K562 (cell line): Measurements from ENCODE around the gene CSNK1A1L.

Experiments used
- BRCA1 ChIP-seq, 2 experiments: fragments of 450-650 bp in 1 of 2; sonication (generic) in 1 of 2; formaldehyde crosslinking in 1 of 2; IDR thresholded peaks; 2 replicates each; pipeline versions ENCODE4 v1.5.0 to v1.6.1; 2017 to 2020; ENCODE audit warnings: mild to moderate bottlenecking in 1 of 2, missing genetic modification reagents in 1 of 2
- TF ChIP-seq, protein P1 (sequence below): fragments of 200-600 bp; sonication (generic); IDR thresholded peaks from one replicate; pipeline ENCODE4 v1.6.1; 2012; ENCODE audit warnings: mild to moderate bottlenecking, low read depth, low read length, inconsistent platforms
- TF ChIP-seq, protein P2 (sequence below): sonication (generic); formaldehyde crosslinking; IDR thresholded peaks from 2 replicates; pipeline ENCODE4 v1.9.0; 2022; ENCODE audit warnings: mild to moderate bottlenecking, missing genetic modification reagents

DNA sequence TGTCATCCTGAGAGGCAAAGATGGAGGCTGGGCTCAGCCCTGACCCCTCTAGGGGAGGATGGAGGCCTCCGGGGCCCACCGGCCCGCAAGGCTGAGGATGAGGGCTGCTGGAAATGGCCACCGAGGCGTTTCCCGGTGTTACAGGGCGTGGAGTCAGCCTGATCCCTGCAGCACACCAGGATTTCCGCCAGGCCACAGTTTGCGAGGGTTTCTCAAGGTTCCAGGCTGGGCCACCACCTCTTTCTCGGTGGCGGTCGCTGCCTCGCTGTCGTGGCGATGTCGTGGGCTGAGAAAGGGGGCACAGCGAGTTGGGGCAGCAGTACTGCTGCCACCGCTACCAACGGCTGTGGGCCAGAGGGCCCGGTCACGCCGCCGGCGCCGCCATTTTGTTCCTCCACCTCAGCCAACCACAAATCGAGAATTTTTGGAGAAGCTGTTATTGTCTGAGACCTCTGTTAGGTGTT lies at the start of gene CSNK1A1L:
- TF ChIP-seq, protein P1, sequence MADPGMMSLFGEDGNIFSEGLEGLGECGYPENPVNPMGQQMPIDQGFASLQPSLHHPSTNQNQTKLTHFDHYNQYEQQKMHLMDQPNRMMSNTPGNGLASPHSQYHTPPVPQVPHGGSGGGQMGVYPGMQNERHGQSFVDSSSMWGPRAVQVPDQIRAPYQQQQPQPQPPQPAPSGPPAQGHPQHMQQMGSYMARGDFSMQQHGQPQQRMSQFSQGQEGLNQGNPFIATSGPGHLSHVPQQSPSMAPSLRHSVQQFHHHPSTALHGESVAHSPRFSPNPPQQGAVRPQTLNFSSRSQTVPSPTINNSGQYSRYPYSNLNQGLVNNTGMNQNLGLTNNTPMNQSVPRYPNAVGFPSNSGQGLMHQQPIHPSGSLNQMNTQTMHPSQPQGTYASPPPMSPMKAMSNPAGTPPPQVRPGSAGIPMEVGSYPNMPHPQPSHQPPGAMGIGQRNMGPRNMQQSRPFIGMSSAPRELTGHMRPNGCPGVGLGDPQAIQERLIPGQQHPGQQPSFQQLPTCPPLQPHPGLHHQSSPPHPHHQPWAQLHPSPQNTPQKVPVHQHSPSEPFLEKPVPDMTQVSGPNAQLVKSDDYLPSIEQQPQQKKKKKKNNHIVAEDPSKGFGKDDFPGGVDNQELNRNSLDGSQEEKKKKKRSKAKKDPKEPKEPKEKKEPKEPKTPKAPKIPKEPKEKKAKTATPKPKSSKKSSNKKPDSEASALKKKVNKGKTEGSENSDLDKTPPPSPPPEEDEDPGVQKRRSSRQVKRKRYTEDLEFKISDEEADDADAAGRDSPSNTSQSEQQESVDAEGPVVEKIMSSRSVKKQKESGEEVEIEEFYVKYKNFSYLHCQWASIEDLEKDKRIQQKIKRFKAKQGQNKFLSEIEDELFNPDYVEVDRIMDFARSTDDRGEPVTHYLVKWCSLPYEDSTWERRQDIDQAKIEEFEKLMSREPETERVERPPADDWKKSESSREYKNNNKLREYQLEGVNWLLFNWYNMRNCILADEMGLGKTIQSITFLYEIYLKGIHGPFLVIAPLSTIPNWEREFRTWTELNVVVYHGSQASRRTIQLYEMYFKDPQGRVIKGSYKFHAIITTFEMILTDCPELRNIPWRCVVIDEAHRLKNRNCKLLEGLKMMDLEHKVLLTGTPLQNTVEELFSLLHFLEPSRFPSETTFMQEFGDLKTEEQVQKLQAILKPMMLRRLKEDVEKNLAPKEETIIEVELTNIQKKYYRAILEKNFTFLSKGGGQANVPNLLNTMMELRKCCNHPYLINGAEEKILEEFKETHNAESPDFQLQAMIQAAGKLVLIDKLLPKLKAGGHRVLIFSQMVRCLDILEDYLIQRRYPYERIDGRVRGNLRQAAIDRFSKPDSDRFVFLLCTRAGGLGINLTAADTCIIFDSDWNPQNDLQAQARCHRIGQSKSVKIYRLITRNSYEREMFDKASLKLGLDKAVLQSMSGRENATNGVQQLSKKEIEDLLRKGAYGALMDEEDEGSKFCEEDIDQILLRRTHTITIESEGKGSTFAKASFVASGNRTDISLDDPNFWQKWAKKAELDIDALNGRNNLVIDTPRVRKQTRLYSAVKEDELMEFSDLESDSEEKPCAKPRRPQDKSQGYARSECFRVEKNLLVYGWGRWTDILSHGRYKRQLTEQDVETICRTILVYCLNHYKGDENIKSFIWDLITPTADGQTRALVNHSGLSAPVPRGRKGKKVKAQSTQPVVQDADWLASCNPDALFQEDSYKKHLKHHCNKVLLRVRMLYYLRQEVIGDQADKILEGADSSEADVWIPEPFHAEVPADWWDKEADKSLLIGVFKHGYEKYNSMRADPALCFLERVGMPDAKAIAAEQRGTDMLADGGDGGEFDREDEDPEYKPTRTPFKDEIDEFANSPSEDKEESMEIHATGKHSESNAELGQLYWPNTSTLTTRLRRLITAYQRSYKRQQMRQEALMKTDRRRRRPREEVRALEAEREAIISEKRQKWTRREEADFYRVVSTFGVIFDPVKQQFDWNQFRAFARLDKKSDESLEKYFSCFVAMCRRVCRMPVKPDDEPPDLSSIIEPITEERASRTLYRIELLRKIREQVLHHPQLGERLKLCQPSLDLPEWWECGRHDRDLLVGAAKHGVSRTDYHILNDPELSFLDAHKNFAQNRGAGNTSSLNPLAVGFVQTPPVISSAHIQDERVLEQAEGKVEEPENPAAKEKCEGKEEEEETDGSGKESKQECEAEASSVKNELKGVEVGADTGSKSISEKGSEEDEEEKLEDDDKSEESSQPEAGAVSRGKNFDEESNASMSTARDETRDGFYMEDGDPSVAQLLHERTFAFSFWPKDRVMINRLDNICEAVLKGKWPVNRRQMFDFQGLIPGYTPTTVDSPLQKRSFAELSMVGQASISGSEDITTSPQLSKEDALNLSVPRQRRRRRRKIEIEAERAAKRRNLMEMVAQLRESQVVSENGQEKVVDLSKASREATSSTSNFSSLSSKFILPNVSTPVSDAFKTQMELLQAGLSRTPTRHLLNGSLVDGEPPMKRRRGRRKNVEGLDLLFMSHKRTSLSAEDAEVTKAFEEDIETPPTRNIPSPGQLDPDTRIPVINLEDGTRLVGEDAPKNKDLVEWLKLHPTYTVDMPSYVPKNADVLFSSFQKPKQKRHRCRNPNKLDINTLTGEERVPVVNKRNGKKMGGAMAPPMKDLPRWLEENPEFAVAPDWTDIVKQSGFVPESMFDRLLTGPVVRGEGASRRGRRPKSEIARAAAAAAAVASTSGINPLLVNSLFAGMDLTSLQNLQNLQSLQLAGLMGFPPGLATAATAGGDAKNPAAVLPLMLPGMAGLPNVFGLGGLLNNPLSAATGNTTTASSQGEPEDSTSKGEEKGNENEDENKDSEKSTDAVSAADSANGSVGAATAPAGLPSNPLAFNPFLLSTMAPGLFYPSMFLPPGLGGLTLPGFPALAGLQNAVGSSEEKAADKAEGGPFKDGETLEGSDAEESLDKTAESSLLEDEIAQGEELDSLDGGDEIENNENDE, result no peak
- TF ChIP-seq BRCA1 (IDR thresholded peaks at IDR 0.05), result no peak
- TF ChIP-seq BRCA1 (CRISPR knock-in tag; IDR thresholded peaks at IDR 0.05), result no peak
- TF ChIP-seq, protein P2, sequence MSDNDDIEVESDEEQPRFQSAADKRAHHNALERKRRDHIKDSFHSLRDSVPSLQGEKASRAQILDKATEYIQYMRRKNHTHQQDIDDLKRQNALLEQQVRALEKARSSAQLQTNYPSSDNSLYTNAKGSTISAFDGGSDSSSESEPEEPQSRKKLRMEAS (CRISPR knock-in tag), result no peak
